ENCODE data around the gene FREY1. TPM values are rescaled to one million over a fixed set of nuclear protein-coding genes. Genes with fewer than 3 reads are reported as not detected.

FREY1 gene
- total RNA-seq, 1 donor from 2014 or later = not detected

GRCh38 chr11:45918962-45919675, 12.0 kb upstream of the FREY1 start:
- H3K27ac ChIP-seq = no peak overlapping the region
- H3K4me3 Mint-ChIP-seq = peak overlapping the region; percentile 97
- H3K27me3 Mint-ChIP-seq (ENCODE audit: insufficient read depth, low read depth) = peaks cover 27% of the 10 kb centered on the region
- no peaks in the 10 kb centered on the region for H3K36me3 Mint-ChIP-seq
- peaks cover 43% of the 10 kb centered on the region for H3K4me1 Mint-ChIP-seq
- peaks cover 22% of the 10 kb centered on the region for H3K79me2 ChIP-seq (ENCODE audit: low read depth)
- TF ChIP-seq EZH2phosphoT487 (IDR thresholded peaks at IDR 0.05) (no peak), CTCF (IDR thresholded peaks at IDR 0.05) (no peak), EZH2 (IDR thresholded peaks at IDR 0.05) (no peak)
- peak overlapping the region; percentile 81 for H3K27ac Mint-ChIP-seq
- no peaks in the 10 kb centered on the region for H3K36me3 ChIP-seq
- peak overlapping the region; percentile 96 for H3K4me2 ChIP-seq
- no peak overlapping the region for H2AFZ ChIP-seq (replicated peaks)
- H3K9me3 ChIP-seq (ENCODE audit: low read depth) = no peaks in the 10 kb centered on the region
- H3K4me3 ChIP-seq = peak overlapping the region; percentile 79
- H3K9ac ChIP-seq = no peak overlapping the region
- peaks cover 20% of the 10 kb centered on the region for H4K20me1 ChIP-seq (ENCODE audit: low read depth)
- DNase-seq (ENCODE audit: low spot score) = no peak
- no peaks in the 10 kb centered on the region for H3K9me3 Mint-ChIP-seq
- peaks cover 54% of the 10 kb centered on the region for H3F3A ChIP-seq (ENCODE audit: low read depth)
- peaks cover 37% of the 10 kb centered on the region for H3K4me1 ChIP-seq
- H3K27me3 ChIP-seq = peaks cover 10% of the 10 kb centered on the region

DNA sequence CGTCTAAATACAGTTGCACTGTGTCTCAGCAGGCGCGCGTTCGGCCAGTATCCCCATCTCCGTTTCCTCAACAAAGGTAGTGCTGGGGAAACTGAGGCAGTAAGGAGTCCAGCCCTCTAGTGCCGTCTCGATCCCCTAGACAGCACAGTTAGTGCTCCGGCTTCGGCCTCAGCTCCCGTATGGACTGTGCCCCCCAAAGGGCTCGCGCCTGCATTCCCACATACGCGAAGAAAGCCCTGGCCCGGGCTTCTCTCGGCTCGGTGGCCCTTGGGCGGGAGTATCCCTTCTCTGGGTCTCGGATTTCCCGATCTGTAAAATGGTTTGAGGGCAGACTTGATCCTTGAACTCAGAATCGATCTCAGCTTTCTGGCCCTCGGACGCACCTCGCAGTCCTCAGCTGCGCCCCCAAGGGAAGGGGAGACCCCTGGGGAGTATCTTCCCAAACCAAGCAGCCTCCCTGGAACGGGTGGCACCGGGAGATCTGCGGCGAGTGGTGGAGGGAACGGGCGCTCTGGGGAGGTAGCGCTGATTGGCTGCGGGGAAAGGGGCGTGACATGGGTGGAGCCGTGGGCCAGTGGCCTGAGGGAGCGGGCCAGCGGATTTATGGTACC, 11.4 kb upstream of the FREY1 start:
- H3K4me1 Mint-ChIP-seq = peaks cover 40% of the 10 kb centered on the region
- peak overlapping the region; percentile 97 for H3K4me3 Mint-ChIP-seq
- peak; percentile 79 for DNase-seq (ENCODE audit: low spot score)
- no peaks in the 10 kb centered on the region for H3K9me3 ChIP-seq (ENCODE audit: low read depth)
- H3K4me2 ChIP-seq = peak overlapping the region; percentile 96
- H3K36me3 ChIP-seq = no peaks in the 10 kb centered on the region
- H3K27me3 Mint-ChIP-seq (ENCODE audit: insufficient read depth, low read depth) = peaks cover 23% of the 10 kb centered on the region
- peaks cover 18% of the 10 kb centered on the region for H4K20me1 ChIP-seq (ENCODE audit: low read depth)
- H3K36me3 Mint-ChIP-seq = no peaks in the 10 kb centered on the region
- H3K27ac ChIP-seq = no peak overlapping the region
- peak overlapping the region; percentile 83 for H2AFZ ChIP-seq (replicated peaks)
- no peak for TF ChIP-seq EZH2 (IDR thresholded peaks at IDR 0.05)
- TF ChIP-seq EZH2phosphoT487 (IDR thresholded peaks at IDR 0.05) = no peak
- TF ChIP-seq CTCF (IDR thresholded peaks at IDR 0.05) = no peak
- no peaks in the 10 kb centered on the region for H3K9me3 Mint-ChIP-seq
- H3K9ac ChIP-seq = peak overlapping the region; percentile 7
- peaks cover 54% of the 10 kb centered on the region for H3F3A ChIP-seq (ENCODE audit: low read depth)
- H3K4me1 ChIP-seq = peaks cover 37% of the 10 kb centered on the region
- peaks cover 19% of the 10 kb centered on the region for H3K79me2 ChIP-seq (ENCODE audit: low read depth)
- peaks cover 9% of the 10 kb centered on the region for H3K27me3 ChIP-seq
- H3K4me3 ChIP-seq = peak overlapping the region; percentile 79
- peak overlapping the region; percentile 81 for H3K27ac Mint-ChIP-seq

- H3K9me3 ChIP-seq (ENCODE audit: low read depth) = no peaks in the 10 kb centered on the region
- Mint-ChIP-seq H3K36me3 (no peaks in the 10 kb centered on the region), H3K4me3 (peak within 1 kb of the TSS; percentile 97), H3K27me3 (ENCODE audit: insufficient read depth, low read depth) (peaks cover 19% of the 10 kb centered on the region), H3K27ac (peak within 1 kb of the TSS; percentile 81), H3K4me1 (peaks cover 38% of the 10 kb centered on the region), H3K9me3 (no peaks in the 10 kb centered on the region)
- peaks cover 18% of the 10 kb centered on the region for H4K20me1 ChIP-seq (ENCODE audit: low read depth)
- H3K4me3 ChIP-seq = peak within 1 kb of the TSS; percentile 79
- H3K4me1 ChIP-seq = peaks cover 37% of the 10 kb centered on the region
- H3K9ac ChIP-seq = peak within 1 kb of the TSS; percentile 30
- peaks cover 19% of the 10 kb centered on the region for H3K79me2 ChIP-seq (ENCODE audit: low read depth)
- H3K27ac ChIP-seq = peak within 1 kb of the TSS; percentile 58
- TF ChIP-seq EZH2phosphoT487 (IDR thresholded peaks at IDR 0.05) = peak; percentile 2
- TF ChIP-seq EZH2 (IDR thresholded peaks at IDR 0.05) = no peak
- TF ChIP-seq CTCF (IDR thresholded peaks at IDR 0.05) = no peak
- H3K27me3 ChIP-seq = peaks cover 3% of the 10 kb centered on the region
- peaks cover 53% of the 10 kb centered on the region for H3F3A ChIP-seq (ENCODE audit: low read depth)
- peak; percentile 98 for DNase-seq (ENCODE audit: low spot score)
- peak within 1 kb of the TSS; percentile 83 for H2AFZ ChIP-seq (replicated peaks)
- H3K4me2 ChIP-seq = peak within 1 kb of the TSS; percentile 96
- no peaks in the 10 kb centered on the region for H3K36me3 ChIP-seq
These were observed 10.7 kb upstream of the FREY1 start, which contains the start of gene PEX16 for GRCh38 chr11:45917623-45918330. Gene PEX16 (minus strand): TSS chr11:45917877. CDS start chr11:45917811, 66 bp downstream.
